ENCODE results near the gene RIPK4. TPM values are rescaled to one million over a fixed set of nuclear protein-coding genes. Genes with fewer than 3 reads are reported as not detected.
A peak's percentile ranks its signal among the peaks of the same experiment; 100 is the strongest.

The RIPK4 gene
- total and polyA plus RNA-seq, 2 of the 13 experiments (the other 11 are each of a cell fraction or from before 2014, with no cell fraction given): 3.1 to 4.9 TPM

GRCh38 chr21:41750532-41751151, 16.2 kb downstream of the RIPK4 start (continued):
- TF ChIP-seq, protein P1, sequence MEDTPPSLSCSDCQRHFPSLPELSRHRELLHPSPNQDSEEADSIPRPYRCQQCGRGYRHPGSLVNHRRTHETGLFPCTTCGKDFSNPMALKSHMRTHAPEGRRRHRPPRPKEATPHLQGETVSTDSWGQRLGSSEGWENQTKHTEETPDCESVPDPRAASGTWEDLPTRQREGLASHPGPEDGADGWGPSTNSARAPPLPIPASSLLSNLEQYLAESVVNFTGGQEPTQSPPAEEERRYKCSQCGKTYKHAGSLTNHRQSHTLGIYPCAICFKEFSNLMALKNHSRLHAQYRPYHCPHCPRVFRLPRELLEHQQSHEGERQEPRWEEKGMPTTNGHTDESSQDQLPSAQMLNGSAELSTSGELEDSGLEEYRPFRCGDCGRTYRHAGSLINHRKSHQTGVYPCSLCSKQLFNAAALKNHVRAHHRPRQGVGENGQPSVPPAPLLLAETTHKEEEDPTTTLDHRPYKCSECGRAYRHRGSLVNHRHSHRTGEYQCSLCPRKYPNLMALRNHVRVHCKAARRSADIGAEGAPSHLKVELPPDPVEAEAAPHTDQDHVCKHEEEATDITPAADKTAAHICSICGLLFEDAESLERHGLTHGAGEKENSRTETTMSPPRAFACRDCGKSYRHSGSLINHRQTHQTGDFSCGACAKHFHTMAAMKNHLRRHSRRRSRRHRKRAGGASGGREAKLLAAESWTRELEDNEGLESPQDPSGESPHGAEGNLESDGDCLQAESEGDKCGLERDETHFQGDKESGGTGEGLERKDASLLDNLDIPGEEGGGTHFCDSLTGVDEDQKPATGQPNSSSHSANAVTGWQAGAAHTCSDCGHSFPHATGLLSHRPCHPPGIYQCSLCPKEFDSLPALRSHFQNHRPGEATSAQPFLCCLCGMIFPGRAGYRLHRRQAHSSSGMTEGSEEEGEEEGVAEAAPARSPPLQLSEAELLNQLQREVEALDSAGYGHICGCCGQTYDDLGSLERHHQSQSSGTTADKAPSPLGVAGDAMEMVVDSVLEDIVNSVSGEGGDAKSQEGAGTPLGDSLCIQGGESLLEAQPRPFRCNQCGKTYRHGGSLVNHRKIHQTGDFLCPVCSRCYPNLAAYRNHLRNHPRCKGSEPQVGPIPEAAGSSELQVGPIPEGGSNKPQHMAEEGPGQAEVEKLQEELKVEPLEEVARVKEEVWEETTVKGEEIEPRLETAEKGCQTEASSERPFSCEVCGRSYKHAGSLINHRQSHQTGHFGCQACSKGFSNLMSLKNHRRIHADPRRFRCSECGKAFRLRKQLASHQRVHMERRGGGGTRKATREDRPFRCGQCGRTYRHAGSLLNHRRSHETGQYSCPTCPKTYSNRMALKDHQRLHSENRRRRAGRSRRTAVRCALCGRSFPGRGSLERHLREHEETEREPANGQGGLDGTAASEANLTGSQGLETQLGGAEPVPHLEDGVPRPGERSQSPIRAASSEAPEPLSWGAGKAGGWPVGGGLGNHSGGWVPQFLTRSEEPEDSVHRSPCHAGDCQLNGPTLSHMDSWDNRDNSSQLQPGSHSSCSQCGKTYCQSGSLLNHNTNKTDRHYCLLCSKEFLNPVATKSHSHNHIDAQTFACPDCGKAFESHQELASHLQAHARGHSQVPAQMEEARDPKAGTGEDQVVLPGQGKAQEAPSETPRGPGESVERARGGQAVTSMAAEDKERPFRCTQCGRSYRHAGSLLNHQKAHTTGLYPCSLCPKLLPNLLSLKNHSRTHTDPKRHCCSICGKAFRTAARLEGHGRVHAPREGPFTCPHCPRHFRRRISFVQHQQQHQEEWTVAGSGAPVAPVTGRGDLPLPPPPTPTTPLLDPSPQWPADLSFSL (CRISPR knock-in tag; IDR thresholded peaks at IDR 0.05): no peak
- TF ChIP-seq EHMT2 (IDR thresholded peaks at IDR 0.05; ENCODE audit: borderline replicate concordance, low read depth, low read length) (no peak), ISX (CRISPR knock-in tag; conservative IDR thresholded peaks at IDR 0.05) (no peak), KLF11 (CRISPR knock-in tag; IDR thresholded peaks at IDR 0.05) (no peak), ZNF335 (CRISPR knock-in tag; IDR thresholded peaks at IDR 0.05) (no peak), THYN1 (CRISPR knock-in tag; IDR thresholded peaks at IDR 0.05; ENCODE audit: borderline replicate concordance, low read depth) (no peak), ZMYM3 (CRISPR knock-in tag; IDR thresholded peaks at IDR 0.05) (peak; percentile 95), DNMT3B (CRISPR knock-in tag; conservative IDR thresholded peaks at IDR 0.05) (no peak), MYPOP (CRISPR knock-in tag; IDR thresholded peaks at IDR 0.05) (no peak), SP2 (CRISPR knock-in tag; IDR thresholded peaks at IDR 0.05) (no peak), TCF7L2 (IDR thresholded peaks at IDR 0.05; ENCODE audit: low read depth, low read length) (no peak), ZNF674 (CRISPR knock-in tag; IDR thresholded peaks at IDR 0.05; ENCODE audit: low read depth) (0 out of 2 replicates have a peak, but pooled peaks have one; percentile 53), TOPORS (CRISPR knock-in tag; IDR thresholded peaks at IDR 0.05) (0 out of 2 replicates have a peak, but pooled peaks have one; percentile 43)
- TF ChIP-seq, protein P2, sequence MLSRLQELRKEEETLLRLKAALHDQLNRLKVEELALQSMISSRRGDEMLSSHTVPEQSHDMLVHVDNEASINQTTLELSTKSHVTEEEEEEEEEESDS (CRISPR knock-in tag; IDR thresholded peaks at IDR 0.05; ENCODE audit: borderline replicate concordance): no peak
- TF ChIP-seq, protein P3, sequence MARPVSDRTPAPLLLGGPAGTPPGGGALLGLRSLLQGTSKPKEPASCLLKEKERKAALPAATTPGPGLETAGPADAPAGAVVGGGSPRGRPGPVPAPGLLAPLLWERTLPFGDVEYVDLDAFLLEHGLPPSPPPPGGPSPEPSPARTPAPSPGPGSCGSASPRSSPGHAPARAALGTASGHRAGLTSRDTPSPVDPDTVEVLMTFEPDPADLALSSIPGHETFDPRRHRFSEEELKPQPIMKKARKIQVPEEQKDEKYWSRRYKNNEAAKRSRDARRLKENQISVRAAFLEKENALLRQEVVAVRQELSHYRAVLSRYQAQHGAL (CRISPR knock-in tag; IDR thresholded peaks at IDR 0.05; ENCODE audit: not compliant biosample characterization): no peak
- TF ChIP-seq, protein P4, sequence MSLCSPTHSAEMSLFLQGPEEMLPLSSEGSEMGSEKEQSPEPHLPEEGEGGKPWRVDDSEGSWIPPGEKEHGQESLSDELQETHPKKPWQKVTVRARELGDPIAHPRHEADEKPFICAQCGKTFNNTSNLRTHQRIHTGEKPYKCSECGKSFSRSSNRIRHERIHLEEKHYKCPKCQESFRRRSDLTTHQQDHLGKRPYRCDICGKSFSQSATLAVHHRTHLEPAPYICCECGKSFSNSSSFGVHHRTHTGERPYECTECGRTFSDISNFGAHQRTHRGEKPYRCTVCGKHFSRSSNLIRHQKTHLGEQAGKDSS (CRISPR knock-in tag; IDR thresholded peaks at IDR 0.05; ENCODE audit: borderline replicate concordance, low read depth): no peak
- TF ChIP-seq, protein P5, sequence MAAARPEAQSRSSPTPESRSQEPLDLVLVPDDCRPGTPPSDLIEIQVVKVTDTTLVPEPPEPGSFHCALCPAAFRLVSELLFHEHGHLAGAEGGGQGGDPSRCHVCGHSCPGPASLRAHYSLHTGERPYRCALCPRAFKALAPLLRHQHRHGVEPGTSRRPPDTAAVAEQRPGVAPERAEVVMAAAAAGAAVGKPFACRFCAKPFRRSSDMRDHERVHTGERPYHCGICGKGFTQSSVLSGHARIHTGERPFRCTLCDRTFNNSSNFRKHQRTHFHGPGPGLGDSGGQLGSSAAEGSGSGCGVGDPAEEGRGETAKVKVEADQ (CRISPR knock-in tag; IDR thresholded peaks at IDR 0.05; ENCODE audit: borderline replicate concordance): no peak
